ENCODE results near the gene WDR54.
A peak's percentile ranks its signal among the peaks of the same experiment; 100 is the strongest.

The WDR54 gene

GRCh38 chr2:74421221-74421870 is at the start of gene WDR54, which contains the start of gene C2orf81:
WDR54 (plus strand) TSS chr2:74421730; CDS start chr2:74422154, 424 bp downstream.
C2orf81 (minus strand) TSS chr2:74421619; CDS start chr2:74421560, 59 bp downstream.
- peak; percentile 87 to 90 for DNase-seq (ENCODE audit: low read depth in 1 of 2, low spot score in 1 of 2)

- no peak for DNase-seq (ENCODE audit: low read depth in 1 of 2, low spot score in 1 of 2)
Observed at GRCh38 chr2:74372674-74373073, 48.9 kb upstream of the WDR54 start.

- no peak for DNase-seq (ENCODE audit: low read depth in 1 of 2, low spot score in 1 of 2)
Observed at GRCh38 chr2:74373221-74373676, 48.3 kb upstream of the WDR54 start.

- no peak for DNase-seq (ENCODE audit: low read depth in 1 of 2, low spot score in 1 of 2)
Observed at GRCh38 chr2:74373985-74374384, 47.5 kb upstream of the WDR54 start.

- DNase-seq (ENCODE audit: low read depth in 1 of 2, low spot score in 1 of 2), result no peak
Observed at GRCh38 chr2:74374509-74375205, 46.9 kb upstream of the WDR54 start.

- DNase-seq (ENCODE audit: low read depth in 1 of 2, low spot score in 1 of 2), result no peak
Observed at GRCh38 chr2:74375838-74376237, 45.7 kb upstream of the WDR54 start.

GRCh38 chr2:74378007-74378406 is 43.5 kb upstream of the WDR54 start:
- no peak for DNase-seq (ENCODE audit: low read depth in 1 of 2, low spot score in 1 of 2)

- DNase-seq (ENCODE audit: low read depth in 1 of 2, low spot score in 1 of 2), result no peak
Observed at GRCh38 chr2:74379851-74380789, 41.4 kb upstream of the WDR54 start, which contains the start of gene DCTN1. DCTN1 (minus strand) TSS chr2:74380311; CDS start chr2:74380037, 274 bp downstream.

GRCh38 chr2:74381751-74382150 is 39.8 kb upstream of the WDR54 start:
- DNase-seq (ENCODE audit: low read depth in 1 of 2, low spot score in 1 of 2), result no peak

- no peak for DNase-seq (ENCODE audit: low read depth in 1 of 2, low spot score in 1 of 2)
Observed at GRCh38 chr2:74383254-74383653, 38.3 kb upstream of the WDR54 start.

- no peak for DNase-seq (ENCODE audit: low read depth in 1 of 2, low spot score in 1 of 2)
Observed at GRCh38 chr2:74384051-74384450, 37.5 kb upstream of the WDR54 start.

GRCh38 chr2:74385396-74385795 is 36.1 kb upstream of the WDR54 start:
- DNase-seq (ENCODE audit: low read depth in 1 of 2, low spot score in 1 of 2), result no peak

GRCh38 chr2:74387346-74387745 is 34.2 kb upstream of the WDR54 start:
- DNase-seq (ENCODE audit: low read depth in 1 of 2, low spot score in 1 of 2), result no peak

GRCh38 chr2:74390606-74391005 is 30.9 kb upstream of the WDR54 start:
- no peak for DNase-seq (ENCODE audit: low read depth in 1 of 2, low spot score in 1 of 2)

GRCh38 chr2:74391209-74391579 is 30.3 kb upstream of the WDR54 start:
- DNase-seq (ENCODE audit: low read depth in 1 of 2, low spot score in 1 of 2), result no peak

- peak; percentile 96 to 97 for DNase-seq (ENCODE audit: low read depth in 1 of 2, low spot score in 1 of 2)
Observed at GRCh38 chr2:74391580-74392448, 29.7 kb upstream of the WDR54 start.

GRCh38 chr2:74392449-74392743 is 29.1 kb upstream of the WDR54 start:
- DNase-seq (ENCODE audit: low read depth in 1 of 2, low spot score in 1 of 2), result no peak

- no peak for DNase-seq (ENCODE audit: low read depth in 1 of 2, low spot score in 1 of 2)
Observed at GRCh38 chr2:74393525-74393924, 28.0 kb upstream of the WDR54 start.

GRCh38 chr2:74396149-74396548 is 25.4 kb upstream of the WDR54 start:
- no peak for DNase-seq (ENCODE audit: low read depth in 1 of 2, low spot score in 1 of 2)

GRCh38 chr2:74399785-74400184 is 21.7 kb upstream of the WDR54 start:
- no peak for DNase-seq (ENCODE audit: low read depth in 1 of 2, low spot score in 1 of 2)

GRCh38 chr2:74401891-74402290 is 19.6 kb upstream of the WDR54 start:
- DNase-seq (ENCODE audit: low read depth in 1 of 2, low spot score in 1 of 2), result no peak
